Cardiac muscle cell (in vitro differentiated cells and primary cell): ENCODE measurements around the gene GEMIN7. TPM values are rescaled to one million over a fixed set of nuclear protein-coding genes. Genes with fewer than 3 reads are reported as not detected.
A peak's percentile ranks its signal among the peaks of the same experiment; 100 is the strongest.

ENCODE experiments used
- DNase-seq, 2 donors: peaks; one replicate each; pipeline versions ENCODE4 v3.0.0 to v3.0.0-alpha.2; 2010 to 2017; ENCODE audit warnings: low read depth in 1 of 2, low spot score in 1 of 2
- H3K27ac ChIP-seq: fragments of 200-600 bp; sonication (generic); 2 replicates; pipeline ENCODE4 v1.5.1; 2016
- H3K27me3 ChIP-seq: fragments of 200-600 bp; sonication (generic); 2 replicates; pipeline ENCODE4 v1.6.0; 2016; ENCODE audit warnings: control low read depth
- H3K36me3 ChIP-seq: fragments of 200-600 bp; sonication (generic); 2 replicates; pipeline ENCODE4 v1.5.1; 2016; ENCODE audit warnings: control low read depth
- H3K4me1 ChIP-seq: fragments of 200-600 bp; sonication (generic); 2 replicates; pipeline ENCODE4 v1.8.1; 2017; ENCODE audit warnings: low read depth, mild to moderate bottlenecking, mixed run types
- H3K4me3 ChIP-seq: fragments of 200-600 bp; sonication (generic); 2 replicates; pipeline ENCODE4 v1.5.1; 2016; ENCODE audit warnings: mild to moderate bottlenecking
- H3K9me3 ChIP-seq: fragments of 200-600 bp; sonication (generic); 2 replicates; pipeline ENCODE4 v1.5.1; 2017; ENCODE audit warnings: low read depth, mild to moderate bottlenecking, control low read depth
- CTCF ChIP-seq: IDR thresholded peaks from 2 replicates; pipeline ENCODE4 v1.5.1; 2012; ENCODE audit warnings: low read depth, mild to moderate bottlenecking, low read length
- polyA plus RNA-seq: library from polyadenylated mRNA; unstranded; fragments of >200 nt; fragmentation: Nextera tagmentation; extraction: Ambion mirVana; gene quantifications from 2 replicates; pipeline ENCODE4 v1.2.1, GENCODE V29; 2016
- total RNA-seq: library from RNA; depleted of rRNA; stranded (reverse); fragments of >200 nt; gene quantifications from 2 replicates; pipeline ENCODE4 v1.2.3, GENCODE V29; 2016

GEMIN7 gene
- total and polyA plus RNA-seq, 2 experiments from 2014 or later = 30.3 to 77.9 TPM

GRCh38 chr19:45138303-45138751, 59.3 kb downstream of the GEMIN7 start:
- DNase-seq = no peak
- peak overlapping the region; percentile 19 for H3K27ac ChIP-seq
- TF ChIP-seq CTCF = no peak

GRCh38 chr19:45139286-45140143, 60.5 kb downstream of the GEMIN7 start:
- no peak overlapping the region for H3K4me3 ChIP-seq
- no peak for DNase-seq
- peaks cover 8% of the 10 kb centered on the region for H3K4me1 ChIP-seq
- TF ChIP-seq CTCF = no peak
- H3K9me3 ChIP-seq = no peaks in the 10 kb centered on the region
- H3K27me3 ChIP-seq = no peaks in the 10 kb centered on the region
- peaks cover 7% of the 10 kb centered on the region for H3K36me3 ChIP-seq
- peak overlapping the region; percentile 39 for H3K27ac ChIP-seq

More at GRCh38 chr19:45138303-45138751, 59.3 kb downstream of the GEMIN7 start:
- Histone ChIP-seq H3K27me3 (no peaks in the 10 kb centered on the region), H3K36me3 (peaks cover 7% of the 10 kb centered on the region), H3K9me3 (no peaks in the 10 kb centered on the region), H3K4me3 (no peak overlapping the region), H3K4me1 (peaks cover 8% of the 10 kb centered on the region)

- Histone ChIP-seq H3K4me1 (peaks cover 8% of the 10 kb centered on the region), H3K9me3 (no peaks in the 10 kb centered on the region), H3K4me3 (no peak overlapping the region), H3K27me3 (no peaks in the 10 kb centered on the region), H3K27ac (no peak overlapping the region), H3K36me3 (peaks cover 7% of the 10 kb centered on the region)
- TF ChIP-seq CTCF = no peak
- no peak for DNase-seq
Observed at GRCh38 chr19:45140144-45140503, 61.1 kb downstream of the GEMIN7 start.

GRCh38 chr19:45140533-45140932, 61.5 kb downstream of the GEMIN7 start:
- Histone ChIP-seq H3K4me1 (peaks cover 8% of the 10 kb centered on the region), H3K4me3 (no peak overlapping the region), H3K9me3 (no peaks in the 10 kb centered on the region), H3K36me3 (peaks cover 7% of the 10 kb centered on the region), H3K27me3 (no peaks in the 10 kb centered on the region), H3K27ac (no peak overlapping the region)
- no peak for DNase-seq
- TF ChIP-seq CTCF = no peak

Other genes starting within 250 kb of the GEMIN7 start
- gene NECTIN2, start 233.0 kb upstream of the GEMIN7 start, total RNA-seq = 135 and 144 TPM in 2 replicates
- 155 and 156 TPM in 2 replicates for gene NECTIN2, start 233.0 kb upstream of the GEMIN7 start, polyA plus RNA-seq
- 119 and 150 TPM in 2 replicates for gene TOMM40, start 188.0 kb upstream of the GEMIN7 start, total RNA-seq
- 135 and 172 TPM in 2 replicates for gene TOMM40, start 188.0 kb upstream of the GEMIN7 start, polyA plus RNA-seq
- 908 and 1,026 TPM in 2 replicates for gene APOE, start 173.5 kb upstream of the GEMIN7 start, total RNA-seq
- gene APOE, start 173.5 kb upstream of the GEMIN7 start, polyA plus RNA-seq = 517 and 749 TPM in 2 replicates
- gene APOC1, start 164.7 kb upstream of the GEMIN7 start, total RNA-seq = 13.0 and 27.1 TPM in 2 replicates
- 20.1 and 22.7 TPM in 2 replicates for gene APOC1, start 164.7 kb upstream of the GEMIN7 start, polyA plus RNA-seq
- not detected in 2 replicates for gene APOC4, start 137.0 kb upstream of the GEMIN7 start, total RNA-seq
- gene APOC4, start 137.0 kb upstream of the GEMIN7 start, polyA plus RNA-seq = not detected in 2 replicates
- not detected in 2 replicates for gene APOC2, start 133.2 kb upstream of the GEMIN7 start, total RNA-seq
- gene APOC2, start 133.2 kb upstream of the GEMIN7 start, polyA plus RNA-seq = 0.98 TPM in 1 of 2 replicates, not detected in the other
- 59.6 and 76.4 TPM in 2 replicates for gene CLPTM1, start 123.9 kb upstream of the GEMIN7 start, total RNA-seq
- gene CLPTM1, start 123.9 kb upstream of the GEMIN7 start, polyA plus RNA-seq = 48.2 and 71.4 TPM in 2 replicates
- gene RELB, start 77.8 kb upstream of the GEMIN7 start, total RNA-seq = 3.1 TPM in 2 replicates
- gene RELB, start 77.8 kb upstream of the GEMIN7 start, polyA plus RNA-seq = 1.3 and 2.3 TPM in 2 replicates
- 45.5 and 149 TPM in 2 replicates for gene CLASRP, start 40.2 kb upstream of the GEMIN7 start, total RNA-seq
- 35.5 and 41.7 TPM in 2 replicates for gene CLASRP, start 40.2 kb upstream of the GEMIN7 start, polyA plus RNA-seq
- 0.85 and 3.4 TPM in 2 replicates for gene ZNF296, start 2.8 kb upstream of the GEMIN7 start, total RNA-seq
- 1.6 and 3.5 TPM in 2 replicates for gene ZNF296, start 2.8 kb upstream of the GEMIN7 start, polyA plus RNA-seq
- gene PPP1R37, start 13.9 kb downstream of the GEMIN7 start, total RNA-seq = 51.8 and 64.9 TPM in 2 replicates
- 11.8 and 12.4 TPM in 2 replicates for gene PPP1R37, start 13.9 kb downstream of the GEMIN7 start, polyA plus RNA-seq
- 1.1 and 3.3 TPM in 2 replicates for gene NKPD1, start 81.7 kb downstream of the GEMIN7 start, total RNA-seq
- 1.0 and 2.9 TPM in 2 replicates for gene NKPD1, start 81.7 kb downstream of the GEMIN7 start, polyA plus RNA-seq
- 67.4 and 123 TPM in 2 replicates for gene TRAPPC6A, start 99.0 kb downstream of the GEMIN7 start, total RNA-seq
- gene TRAPPC6A, start 99.0 kb downstream of the GEMIN7 start, polyA plus RNA-seq = 155 and 227 TPM in 2 replicates
- 4.8 and 6.5 TPM in 2 replicates for gene BLOC1S3, start 99.5 kb downstream of the GEMIN7 start, total RNA-seq
- 8.2 and 9.6 TPM in 2 replicates for gene BLOC1S3, start 99.5 kb downstream of the GEMIN7 start, polyA plus RNA-seq
- gene EXOC3L2, start 166.1 kb downstream of the GEMIN7 start, total RNA-seq = 2.0 and 2.2 TPM in 2 replicates
- 1.5 and 5.2 TPM in 2 replicates for gene EXOC3L2, start 166.1 kb downstream of the GEMIN7 start, polyA plus RNA-seq
- gene MARK4, start 172.0 kb downstream of the GEMIN7 start, total RNA-seq = 65.3 and 135 TPM in 2 replicates
- 21.0 and 42.0 TPM in 2 replicates for gene MARK4, start 172.0 kb downstream of the GEMIN7 start, polyA plus RNA-seq
- gene CKM, start 243.6 kb downstream of the GEMIN7 start, total RNA-seq = 406 and 481 TPM in 2 replicates
- gene CKM, start 243.6 kb downstream of the GEMIN7 start, polyA plus RNA-seq = 441 and 529 TPM in 2 replicates